Measurements from ENCODE around the gene HMCN1.

Gene HMCN1

GRCh38 chr1:185895208-185895900 is 161.2 kb downstream of the HMCN1 start:
- no peak overlapping the region for H3K4me3 ChIP-seq (IDR thresholded peaks at IDR 0.05; ENCODE audit: insufficient read depth, low read depth, low read length)
- no peaks in the 10 kb centered on the region for H3K27me3 ChIP-seq (ENCODE audit: insufficient read depth, low read depth)
- H3K9ac ChIP-seq = no peak overlapping the region
- H3K36me3 ChIP-seq (ENCODE audit: insufficient read depth) = no peaks in the 10 kb centered on the region
- no peaks in the 10 kb centered on the region for H4K20me1 ChIP-seq (ENCODE audit: insufficient read depth)
- no peaks in the 10 kb centered on the region for H3K79me2 ChIP-seq (ENCODE audit: insufficient read depth, low read depth)
- H3K4me1 ChIP-seq (ENCODE audit: low read depth, poor library complexity, severe bottlenecking) = no peaks in the 10 kb centered on the region
- no peak overlapping the region for H2AFZ ChIP-seq (ENCODE audit: low read depth)
- H3K27ac ChIP-seq = no peak overlapping the region
- H3K4me2 ChIP-seq = no peak overlapping the region
- no peak for TF ChIP-seq CTCF (conservative IDR thresholded peaks at IDR 0.05; ENCODE audit: low read depth, low read length)

- Histone ChIP-seq H3K4me3 (IDR thresholded peaks at IDR 0.05; ENCODE audit: insufficient read depth, low read depth, low read length) (no peak overlapping the region), H3K79me2 (ENCODE audit: insufficient read depth, low read depth) (no peaks in the 10 kb centered on the region), H4K20me1 (ENCODE audit: insufficient read depth) (no peaks in the 10 kb centered on the region), H3K4me1 (ENCODE audit: low read depth, poor library complexity, severe bottlenecking) (no peaks in the 10 kb centered on the region), H2AFZ (ENCODE audit: low read depth) (no peak overlapping the region), H3K4me2 (no peak overlapping the region), H3K27ac (no peak overlapping the region), H3K27me3 (ENCODE audit: insufficient read depth, low read depth) (no peaks in the 10 kb centered on the region), H3K36me3 (ENCODE audit: insufficient read depth) (no peaks in the 10 kb centered on the region), H3K9ac (no peak overlapping the region)
- no peak for TF ChIP-seq CTCF (conservative IDR thresholded peaks at IDR 0.05; ENCODE audit: low read depth, low read length)
Observed at GRCh38 chr1:185896863-185897262, 162.7 kb downstream of the HMCN1 start.

- H3K4me2 ChIP-seq = no peak overlapping the region
Observed at GRCh38 chr1:185906186-185906585, 172.0 kb downstream of the HMCN1 start.

GRCh38 chr1:185907246-185907645 is 173.1 kb downstream of the HMCN1 start:
- H3K79me2 ChIP-seq (ENCODE audit: insufficient read depth, low read depth) = no peaks in the 10 kb centered on the region
- no peak overlapping the region for H2AFZ ChIP-seq (ENCODE audit: low read depth)
- no peak overlapping the region for H3K9ac ChIP-seq
- TF ChIP-seq CTCF (conservative IDR thresholded peaks at IDR 0.05; ENCODE audit: low read depth, low read length) = no peak
- H3K4me2 ChIP-seq = no peak overlapping the region
- no peaks in the 10 kb centered on the region for H3K36me3 ChIP-seq (ENCODE audit: insufficient read depth)
- H4K20me1 ChIP-seq (ENCODE audit: insufficient read depth) = no peaks in the 10 kb centered on the region
- H3K4me1 ChIP-seq (ENCODE audit: low read depth, poor library complexity, severe bottlenecking) = no peaks in the 10 kb centered on the region
- H3K27ac ChIP-seq = no peak overlapping the region
- H3K4me3 ChIP-seq (IDR thresholded peaks at IDR 0.05; ENCODE audit: insufficient read depth, low read depth, low read length) = no peak overlapping the region
- H3K27me3 ChIP-seq (ENCODE audit: insufficient read depth, low read depth) = no peaks in the 10 kb centered on the region

More at GRCh38 chr1:185906186-185906585, 172.0 kb downstream of the HMCN1 start:
- H3K4me3 ChIP-seq (IDR thresholded peaks at IDR 0.05; ENCODE audit: insufficient read depth, low read depth, low read length) = no peak overlapping the region
- H3K27me3 ChIP-seq (ENCODE audit: insufficient read depth, low read depth) = no peaks in the 10 kb centered on the region
- TF ChIP-seq CTCF (conservative IDR thresholded peaks at IDR 0.05; ENCODE audit: low read depth, low read length) = no peak
- H2AFZ ChIP-seq (ENCODE audit: low read depth) = no peak overlapping the region
- H3K4me1 ChIP-seq (ENCODE audit: low read depth, poor library complexity, severe bottlenecking) = no peaks in the 10 kb centered on the region
- no peak overlapping the region for H3K27ac ChIP-seq
- no peak overlapping the region for H3K9ac ChIP-seq
- H3K36me3 ChIP-seq (ENCODE audit: insufficient read depth) = no peaks in the 10 kb centered on the region
- no peaks in the 10 kb centered on the region for H3K79me2 ChIP-seq (ENCODE audit: insufficient read depth, low read depth)
- no peaks in the 10 kb centered on the region for H4K20me1 ChIP-seq (ENCODE audit: insufficient read depth)

All from KMS-11 (cell line).